ENCODE measurements around the gene ZC3H7A.

DNA sequence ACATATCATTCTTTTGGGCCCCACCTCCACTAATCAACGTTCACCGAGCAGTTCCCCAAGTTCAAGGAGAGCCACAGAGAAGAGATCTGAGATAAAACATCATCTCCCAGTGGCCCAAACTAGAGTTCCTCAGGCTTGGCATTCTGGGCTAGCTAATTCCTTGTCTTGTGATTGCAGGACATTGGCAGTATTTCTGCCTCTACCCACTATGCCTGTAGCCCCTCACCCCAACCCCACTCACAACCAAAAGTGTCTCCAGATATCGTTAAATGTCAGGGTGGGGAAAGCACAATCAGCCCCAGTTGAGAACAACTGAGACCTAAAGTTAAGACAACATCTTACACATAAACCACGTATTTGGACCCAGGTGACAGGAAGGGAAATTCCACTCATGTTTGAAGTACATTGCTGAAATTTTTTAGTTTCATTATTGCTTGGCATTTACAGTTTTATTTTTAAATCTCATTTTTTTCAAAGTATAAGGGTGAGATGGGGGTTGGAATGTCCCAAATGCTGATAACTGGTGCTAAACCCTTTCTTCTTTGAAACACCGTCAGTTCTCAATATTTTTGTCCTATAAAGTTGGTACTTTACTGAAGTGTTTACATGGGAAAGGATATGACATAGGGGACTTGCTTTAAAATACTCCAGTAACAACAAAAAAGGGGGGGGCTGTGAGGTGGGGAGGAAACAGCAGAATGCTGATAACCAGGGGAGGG lies 13.6 kb downstream of the ZC3H7A start:
- TF ChIP-seq GATA2 (IDR thresholded peaks at IDR 0.05; ENCODE audit: low read depth, low read length) (no peak), GATA3 (IDR thresholded peaks at IDR 0.05; ENCODE audit: low read depth, low read length) (no peak)

Measured in SH-SY5Y (cell line).